GM23248 (cell line): ENCODE data around the gene TMEM117.

ENCODE experiments used
- EZH2 ChIP-seq: fragments of 200-600 bp; sonication (generic); IDR thresholded peaks from 2 replicates; pipeline ENCODE4 v1.6.1; 2018; ENCODE audit warnings: antibody characterized with exemption, mild to moderate bottlenecking; ENCODE audit not compliant: insufficient read depth, poor library complexity, severe bottlenecking
- EZH2phosphoT487 ChIP-seq: fragments of 200-600 bp; sonication (generic); IDR thresholded peaks from 2 replicates; pipeline ENCODE4 v1.6.1; 2018; ENCODE audit warnings: antibody characterized with exemption, moderate library complexity, mild to moderate bottlenecking, low read depth; ENCODE audit not compliant: insufficient read depth

- TF ChIP-seq EZH2phosphoT487 (no peak), EZH2 (no peak)
These were observed 394.0 kb downstream of the TMEM117 start for GRCh38 chr12:44229846-44230245.
